Fibroblast of villous mesenchyme (primary cell): Measurements from ENCODE around the gene MT1E. TPM values are rescaled to one million over a fixed set of nuclear protein-coding genes. Genes with fewer than 3 reads are reported as not detected.
A peak's percentile ranks its signal among the peaks of the same experiment; 100 is the strongest.

Experiments
- DNase-seq: peaks from one replicate; pipeline ENCODE4 v3.0.0-alpha.2; 2010; ENCODE audit warnings: low read depth
- H3K4me3 ChIP-seq: 2 replicates; pipeline ENCODE4 v1.5.1; 2011; ENCODE audit warnings: low read depth, mild to moderate bottlenecking, low read length
- total RNA-seq: library from RNA; depleted of rRNA; stranded (reverse); fragments of >200 nt; gene quantifications from 2 replicates; pipeline ENCODE4 v1.2.3, GENCODE V29; 2012
- TF ChIP-seq, protein P1 (sequence below): IDR thresholded peaks from 2 replicates; pipeline ENCODE4 v1.5.1; 2012; ENCODE audit warnings: low read depth, mild to moderate bottlenecking, low read length; ENCODE audit not compliant: insufficient read depth

MT1E gene
- total RNA-seq, 1 donor = 21.6 TPM

DNA sequence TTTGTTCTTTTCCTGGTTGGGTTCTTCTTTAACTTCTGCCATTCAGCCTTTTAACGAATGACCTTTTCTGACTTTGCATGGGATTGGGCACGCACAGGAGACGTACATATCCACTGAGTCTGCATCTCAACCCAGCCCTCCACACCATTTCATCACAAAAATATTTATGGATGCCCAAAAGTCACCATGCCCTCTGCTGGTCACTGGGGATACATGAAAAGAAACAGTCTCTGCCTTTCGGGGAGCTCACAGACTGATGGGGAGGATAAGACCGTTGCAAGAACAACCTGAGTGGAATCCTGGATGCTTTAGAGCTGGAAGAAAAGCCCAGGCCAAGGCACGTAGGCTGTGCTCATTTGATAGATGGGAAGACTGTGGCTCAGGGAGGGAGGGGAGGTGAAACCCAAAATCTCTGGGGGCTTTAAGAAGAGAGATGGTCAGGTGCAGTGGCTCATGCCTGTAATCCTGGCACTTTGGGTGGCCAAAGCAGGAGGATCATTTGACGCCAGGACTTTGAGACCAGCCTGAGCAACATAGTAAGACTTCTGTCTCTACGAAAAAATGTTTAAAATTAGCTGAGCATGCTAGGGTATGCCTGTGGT, 25.1 kb upstream of the MT1E start:
- TF ChIP-seq, protein P1, sequence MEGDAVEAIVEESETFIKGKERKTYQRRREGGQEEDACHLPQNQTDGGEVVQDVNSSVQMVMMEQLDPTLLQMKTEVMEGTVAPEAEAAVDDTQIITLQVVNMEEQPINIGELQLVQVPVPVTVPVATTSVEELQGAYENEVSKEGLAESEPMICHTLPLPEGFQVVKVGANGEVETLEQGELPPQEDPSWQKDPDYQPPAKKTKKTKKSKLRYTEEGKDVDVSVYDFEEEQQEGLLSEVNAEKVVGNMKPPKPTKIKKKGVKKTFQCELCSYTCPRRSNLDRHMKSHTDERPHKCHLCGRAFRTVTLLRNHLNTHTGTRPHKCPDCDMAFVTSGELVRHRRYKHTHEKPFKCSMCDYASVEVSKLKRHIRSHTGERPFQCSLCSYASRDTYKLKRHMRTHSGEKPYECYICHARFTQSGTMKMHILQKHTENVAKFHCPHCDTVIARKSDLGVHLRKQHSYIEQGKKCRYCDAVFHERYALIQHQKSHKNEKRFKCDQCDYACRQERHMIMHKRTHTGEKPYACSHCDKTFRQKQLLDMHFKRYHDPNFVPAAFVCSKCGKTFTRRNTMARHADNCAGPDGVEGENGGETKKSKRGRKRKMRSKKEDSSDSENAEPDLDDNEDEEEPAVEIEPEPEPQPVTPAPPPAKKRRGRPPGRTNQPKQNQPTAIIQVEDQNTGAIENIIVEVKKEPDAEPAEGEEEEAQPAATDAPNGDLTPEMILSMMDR = peak; percentile 77
- DNase-seq = peak; percentile 60
- no peak overlapping the region for H3K4me3 ChIP-seq

DNA sequence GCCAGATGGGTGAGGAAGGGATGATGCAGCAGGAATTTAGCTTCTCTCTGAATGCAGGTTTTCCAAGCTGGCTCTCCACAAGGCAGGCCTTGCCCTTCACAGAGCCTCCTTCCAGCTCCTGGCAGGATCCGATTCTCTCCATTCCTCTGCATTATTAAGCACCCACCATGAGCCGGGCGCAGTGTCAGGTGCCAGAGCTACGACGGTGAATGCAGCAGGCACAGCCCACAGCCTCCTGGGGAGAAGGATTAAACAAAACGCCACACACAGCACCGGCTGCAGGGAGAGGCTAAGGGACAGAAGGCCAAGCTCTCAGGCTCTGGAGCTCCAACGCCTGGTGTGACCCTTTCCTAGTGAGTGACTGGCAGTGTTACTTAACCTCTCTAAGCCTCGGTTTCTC, 24.3 kb upstream of the MT1E start:
- H3K4me3 ChIP-seq = no peak overlapping the region
- TF ChIP-seq, protein P1 = no peak
- DNase-seq = no peak

DNA sequence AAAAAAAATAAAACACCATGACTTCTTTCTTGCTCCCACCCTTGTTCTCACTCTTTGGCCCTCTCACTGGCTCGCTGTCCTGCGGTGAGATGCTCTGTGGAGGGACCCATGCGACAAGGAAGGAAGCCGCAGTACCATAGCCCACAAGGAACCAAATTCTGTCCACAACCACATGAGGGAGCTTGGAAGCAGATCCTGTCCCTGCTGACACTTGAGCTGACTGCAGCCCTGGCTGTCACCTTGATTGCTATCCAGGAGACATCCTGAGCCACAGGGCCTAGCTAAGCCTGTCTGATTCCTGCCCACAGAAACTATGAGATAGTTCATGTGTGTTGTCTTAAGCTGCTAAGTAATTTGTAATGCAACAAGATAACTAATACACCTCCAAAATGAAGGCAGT, 22.0 kb upstream of the MT1E start:
- TF ChIP-seq, protein P1 = peak; percentile 53
- H3K4me3 ChIP-seq = no peak overlapping the region
- DNase-seq = peak; percentile 52

DNA sequence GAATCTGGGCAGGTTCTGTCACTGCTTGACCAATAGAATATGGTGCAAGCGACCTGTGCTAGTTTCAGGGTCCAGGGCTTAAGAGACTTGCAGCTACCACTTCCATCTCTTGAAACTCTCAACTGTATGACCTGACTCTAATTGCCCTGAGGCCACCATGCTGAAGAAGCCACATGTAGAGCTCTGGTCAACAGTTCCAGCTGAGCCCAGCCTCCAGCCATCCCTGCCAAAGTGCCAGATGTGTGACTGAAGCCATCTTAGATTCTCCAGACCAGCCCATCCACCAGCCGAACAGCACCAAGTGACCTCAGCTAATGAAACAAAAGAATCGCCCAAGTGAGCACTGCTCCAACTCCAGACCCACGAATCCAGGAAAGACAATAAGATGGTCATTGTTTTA, 20.6 kb upstream of the MT1E start:
- no peak for DNase-seq
- TF ChIP-seq, protein P1 = no peak
- no peak overlapping the region for H3K4me3 ChIP-seq

DNA sequence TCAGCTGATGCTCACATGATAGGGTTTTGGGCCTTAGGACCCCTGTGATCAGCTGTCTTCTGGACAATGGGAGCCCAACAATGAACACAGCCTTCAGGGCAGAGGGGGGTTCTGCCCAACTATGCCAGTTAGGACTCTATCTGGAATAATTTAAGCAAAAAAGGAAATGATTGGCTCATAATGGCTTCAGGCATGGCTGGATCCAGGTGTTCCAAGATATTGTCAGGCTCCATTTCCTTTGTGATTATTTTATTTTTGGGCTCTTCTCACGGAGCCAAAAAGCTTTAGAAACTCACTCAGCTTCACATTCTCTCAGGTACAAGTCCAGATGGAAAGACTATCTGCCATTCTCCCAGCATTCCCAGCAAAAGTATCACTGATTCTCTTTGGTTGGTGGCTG, 20.1 kb upstream of the MT1E start:
- no peak for DNase-seq
- TF ChIP-seq, protein P1 = no peak
- H3K4me3 ChIP-seq = no peak overlapping the region

DNA sequence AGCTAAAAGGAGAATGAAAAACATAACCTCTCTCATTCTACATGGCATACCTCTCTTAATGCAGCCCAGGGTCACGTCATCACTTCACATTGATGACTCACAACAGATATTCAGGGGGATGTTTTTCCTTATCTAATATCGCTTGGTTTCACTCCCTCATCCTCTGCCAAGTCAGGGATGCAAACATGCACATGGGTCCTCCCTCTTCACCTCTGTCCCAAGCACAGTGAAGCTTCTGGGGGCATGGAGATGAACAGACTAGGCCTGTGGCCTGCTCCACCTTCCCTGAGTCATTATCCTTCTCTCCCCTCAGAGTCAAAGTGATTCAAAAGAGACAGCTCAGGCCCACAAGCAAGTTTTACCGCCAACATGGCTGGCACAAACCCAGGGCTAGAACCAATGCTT, 19.5 kb upstream of the MT1E start:
- TF ChIP-seq, protein P1 = no peak
- H3K4me3 ChIP-seq = no peak overlapping the region
- no peak for DNase-seq
